Colonic mucosa (tissue), 4 donors: ENCODE measurements around the gene WNT3A. TPM values are rescaled to one million over a fixed set of nuclear protein-coding genes. Genes with fewer than 3 reads are reported as not detected.

ENCODE experiments used
- DNase-seq: peaks from one replicate; pipeline ENCODE4 v3.0.0-alpha.2; 2020
- H3K27ac ChIP-seq: fragments of 200-600 bp; one replicate; pipeline ENCODE4 v1.8.0; 2021
- H3K27me3 ChIP-seq: fragments of 200-600 bp; one replicate; pipeline ENCODE4 v1.8.0; 2021
- H3K36me3 ChIP-seq: fragments of 200-600 bp; one replicate; pipeline ENCODE4 v1.8.0; 2021
- H3K4me1 ChIP-seq: fragments of 200-600 bp; one replicate; pipeline ENCODE4 v1.8.0; 2021; ENCODE audit warnings: mild to moderate bottlenecking
- H3K4me3 ChIP-seq: fragments of 200-600 bp; one replicate; pipeline ENCODE4 v1.8.0; 2021
- H3K9ac ChIP-seq, 2 donors: one replicate each; pipeline ENCODE4 v1.7.0; 2013; ENCODE audit warnings: control low read depth in 2 of 2, low read depth in 2 of 2, low read length in 2 of 2
- H3K9me3 ChIP-seq: fragments of 200-600 bp; one replicate; pipeline ENCODE4 v1.8.0; 2021
- intact Hi-C: fragments of 100-400 bp; cut with DNase I; formaldehyde crosslinking; loops from one replicate; pipeline ENCODE4 v1.14.1; 2022
- microRNA-seq: library from miRNA; unstranded; fragments of <30 nt; microRNA quantifications from one replicate; pipeline ENCODE4, GENCODE V29; 2019
- total RNA-seq, 2 donors: library from RNA; stranded (reverse); fragmentation: NEBNext Ultra II Directional in 1 of 2; extraction: Animal tissue kit (Norgen Biotek cat#: 25700) in 1 of 2; gene quantifications; one replicate each; pipeline ENCODE4 v1.2.1, GENCODE V29; 2021
- TF ChIP-seq, protein P1 (sequence below): fragments of 200-600 bp; IDR thresholded peaks from one replicate; pipeline ENCODE4 v1.8.0; 2022; ENCODE audit warnings: antibody characterized with exemption, mild to moderate bottlenecking
- donor health status: healthy.
- donor health status: DM: no; HTN: no; CAD: no.
- donor health status: DM: no; HTN: no; CAD: no.

The WNT3A gene
- total RNA-seq, 2 donors from 2014 or later, result not detected

- Histone ChIP-seq H3K27ac (no peak overlapping the region), H3K36me3 (no peaks in the 10 kb centered on the region), H3K4me3 (peak overlapping the region; percentile 99), H3K27me3 (no peaks in the 10 kb centered on the region), H3K4me1 (peaks cover 9% of the 10 kb centered on the region), H3K9ac (peak overlapping the region in 1 of 2 donors; percentile 95), H3K9me3 (no peaks in the 10 kb centered on the region)
- TF ChIP-seq, protein P1, sequence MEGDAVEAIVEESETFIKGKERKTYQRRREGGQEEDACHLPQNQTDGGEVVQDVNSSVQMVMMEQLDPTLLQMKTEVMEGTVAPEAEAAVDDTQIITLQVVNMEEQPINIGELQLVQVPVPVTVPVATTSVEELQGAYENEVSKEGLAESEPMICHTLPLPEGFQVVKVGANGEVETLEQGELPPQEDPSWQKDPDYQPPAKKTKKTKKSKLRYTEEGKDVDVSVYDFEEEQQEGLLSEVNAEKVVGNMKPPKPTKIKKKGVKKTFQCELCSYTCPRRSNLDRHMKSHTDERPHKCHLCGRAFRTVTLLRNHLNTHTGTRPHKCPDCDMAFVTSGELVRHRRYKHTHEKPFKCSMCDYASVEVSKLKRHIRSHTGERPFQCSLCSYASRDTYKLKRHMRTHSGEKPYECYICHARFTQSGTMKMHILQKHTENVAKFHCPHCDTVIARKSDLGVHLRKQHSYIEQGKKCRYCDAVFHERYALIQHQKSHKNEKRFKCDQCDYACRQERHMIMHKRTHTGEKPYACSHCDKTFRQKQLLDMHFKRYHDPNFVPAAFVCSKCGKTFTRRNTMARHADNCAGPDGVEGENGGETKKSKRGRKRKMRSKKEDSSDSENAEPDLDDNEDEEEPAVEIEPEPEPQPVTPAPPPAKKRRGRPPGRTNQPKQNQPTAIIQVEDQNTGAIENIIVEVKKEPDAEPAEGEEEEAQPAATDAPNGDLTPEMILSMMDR, result no peak
- no peak for DNase-seq
- intact Hi-C loops, result no loop called here
These were observed 101.4 kb downstream of the WNT3A start for GRCh38 chr1:228108055-228108690.

- Histone ChIP-seq H3K4me3 (peak overlapping the region; percentile 99), H3K9me3 (no peaks in the 10 kb centered on the region), H3K4me1 (peaks cover 9% of the 10 kb centered on the region), H3K27me3 (no peaks in the 10 kb centered on the region), H3K27ac (peak overlapping the region; percentile 86), H3K36me3 (no peaks in the 10 kb centered on the region), H3K9ac (peak overlapping the region; percentile 95 to 100)
- DNase-seq, result no peak
- TF ChIP-seq, protein P1, result no peak
- intact Hi-C loops, result no loop called here
These were observed 101.9 kb downstream of the WNT3A start for GRCh38 chr1:228108742-228109072.

- Histone ChIP-seq H3K27ac (peak within 1 kb of the TSS; percentile 86), H3K9me3 (no peaks in the 10 kb centered on the region), H3K4me1 (peaks cover 9% of the 10 kb centered on the region), H3K4me3 (peak within 1 kb of the TSS; percentile 99), H3K9ac (peak within 1 kb of the TSS; percentile 98 to 100), H3K27me3 (no peaks in the 10 kb centered on the region), H3K36me3 (no peaks in the 10 kb centered on the region)
- TF ChIP-seq, protein P1, result no peak
- intact Hi-C loops, result no loop called here
- peak; percentile 100 for DNase-seq
These were observed 102.5 kb downstream of the WNT3A start, which contains the start of gene MRPL55 for GRCh38 chr1:228109073-228109961. MRPL55 (minus strand) TSS chr1:228109299; CDS start chr1:228108260, 1,039 bp downstream.

- TF ChIP-seq, protein P1, result no peak
- intact Hi-C loops, result no loop called here
- DNase-seq, result no peak
- H3K9ac ChIP-seq, result peak overlapping the region; percentile 97 to 98
- H3K4me1 ChIP-seq, result peaks cover 9% of the 10 kb centered on the region
- H3K27ac ChIP-seq, result peak overlapping the region; percentile 86
- peak overlapping the region; percentile 99 for H3K4me3 ChIP-seq
- H3K36me3 ChIP-seq, result no peaks in the 10 kb centered on the region
- H3K27me3 ChIP-seq, result no peaks in the 10 kb centered on the region
- H3K9me3 ChIP-seq, result no peaks in the 10 kb centered on the region
These were observed 103.2 kb downstream of the WNT3A start for GRCh38 chr1:228109962-228110488.

DNA sequence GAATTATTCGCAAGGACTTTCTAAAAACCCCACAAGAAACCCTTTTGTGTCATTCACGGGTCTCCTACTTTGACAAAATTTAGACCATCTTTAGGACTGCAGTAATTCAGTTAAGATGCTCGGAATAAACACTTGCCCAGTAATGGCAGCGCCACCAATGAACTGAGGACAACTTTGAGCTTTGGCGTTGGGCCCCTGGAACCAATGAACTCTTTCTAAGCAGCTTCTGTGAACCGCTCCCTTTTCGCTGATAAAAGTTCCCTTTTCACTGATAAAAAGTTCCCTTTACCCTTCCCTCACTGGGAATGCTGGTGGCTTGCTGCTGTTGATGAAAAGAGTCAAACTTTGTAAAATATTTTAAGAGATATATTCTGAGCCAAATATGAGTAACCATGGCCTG is 103.8 kb downstream of the WNT3A start:
- intact Hi-C loops, result no loop called here
- no peaks in the 10 kb centered on the region for H3K9me3 ChIP-seq
- H3K4me1 ChIP-seq, result peaks cover 9% of the 10 kb centered on the region
- H3K36me3 ChIP-seq, result no peaks in the 10 kb centered on the region
- TF ChIP-seq, protein P1, result no peak
- H3K27me3 ChIP-seq, result no peaks in the 10 kb centered on the region
- H3K9ac ChIP-seq, result peak overlapping the region in 1 of 2 donors; percentile 97
- no peak overlapping the region for H3K4me3 ChIP-seq
- no peak for DNase-seq
- no peak overlapping the region for H3K27ac ChIP-seq

Small RNA genes within 50 kb of the gene (microRNA-seq; reads per million reads assigned to microRNA genes)
- gene MIR3620, result 3.3 reads per million

Other genes starting within 250 kb of the WNT3A start
- gene PRSS38, start 191.3 kb upstream of the WNT3A start, total RNA-seq, result not detected
- gene WNT9A, start 59.1 kb upstream of the WNT3A start, total RNA-seq, result 1 to 10 TPM; 2.6 to 3.3 TPM
- gene ARF1, start 75.7 kb downstream of the WNT3A start, total RNA-seq, result 100 to 1,000 TPM; 522 to 586 TPM
- 10 to 100 TPM; 14.9 to 26.4 TPM for gene C1orf35, start 96.3 kb downstream of the WNT3A start, total RNA-seq
- 10 to 100 TPM; 33.0 to 60.7 TPM for gene MRPL55, start 102.3 kb downstream of the WNT3A start, total RNA-seq
- gene GUK1, start 133.3 kb downstream of the WNT3A start, total RNA-seq, result 100 to 1,000 TPM; 178 to 221 TPM
- gene GJC2, start 142.9 kb downstream of the WNT3A start, total RNA-seq, result 1 to 10 TPM in 1 of 2 donors, under 1 TPM in 1; 0.69 to 1.2 TPM
- 10 to 100 TPM; 11.0 to 16.9 TPM for gene IBA57, start 158.8 kb downstream of the WNT3A start, total RNA-seq
- gene OBSCN, start 201.0 kb downstream of the WNT3A start, total RNA-seq, result 1 to 10 TPM; 3.6 to 7.9 TPM